Hepatocyte (in vitro differentiated cells): Measurements from ENCODE around the gene ZNF584. TPM values are rescaled to one million over a fixed set of nuclear protein-coding genes. Genes with fewer than 3 reads are reported as not detected.

Experiments
- DNase-seq: peaks from one replicate; pipeline ENCODE4 v3.0.0-alpha.2; 2016; ENCODE audit warnings: low spot score
- H2AFZ ChIP-seq: fragments of 200-600 bp; sonication (generic); 2 replicates; pipeline ENCODE4 v1.6.0; 2016; ENCODE audit warnings: antibody characterized with exemption, mild to moderate bottlenecking
- H3K27ac ChIP-seq: fragments of 200-600 bp; sonication (generic); 2 replicates; pipeline ENCODE4 v1.5.1; 2016; ENCODE audit warnings: mild to moderate bottlenecking
- H3K27me3 ChIP-seq: fragments of 200-600 bp; sonication (generic); 2 replicates; pipeline ENCODE4 v1.6.1; 2016
- H3K36me3 ChIP-seq: fragments of 200-600 bp; sonication (generic); replicated peaks from 2 replicates; pipeline ENCODE4 v1.5.1; 2016; ENCODE audit warnings: low read depth; ENCODE audit not compliant: insufficient read depth
- H3K4me1 ChIP-seq: fragments of 200-600 bp; sonication (generic); 2 replicates; pipeline ENCODE4 v1.5.1; 2016; ENCODE audit warnings: mild to moderate bottlenecking, moderate library complexity; ENCODE audit not compliant: insufficient read depth
- H3K4me2 ChIP-seq: fragments of 200-600 bp; sonication (generic); 2 replicates; pipeline ENCODE4 v1.6.0; 2016
- H3K4me3 ChIP-seq: fragments of 200-600 bp; sonication (generic); 2 replicates; pipeline ENCODE4 v1.5.1; 2016; ENCODE audit warnings: mild to moderate bottlenecking
- H3K79me2 ChIP-seq: fragments of 200-600 bp; sonication (generic); 2 replicates; pipeline ENCODE4 v1.6.0; 2017; ENCODE audit warnings: mild to moderate bottlenecking
- H3K9me2 ChIP-seq: fragments of 200-600 bp; sonication (generic); replicated peaks from 2 replicates; pipeline ENCODE4 v1.6.0; 2017; ENCODE audit warnings: mild to moderate bottlenecking; ENCODE audit not compliant: insufficient read depth
- H3K9me3 ChIP-seq: fragments of 200-600 bp; sonication (generic); 2 replicates; pipeline ENCODE4 v1.5.1; 2016; ENCODE audit warnings: low read depth, mild to moderate bottlenecking
- H4K20me1 ChIP-seq: fragments of 200-600 bp; sonication (generic); 2 replicates; pipeline ENCODE4 v1.6.0; 2016; ENCODE audit warnings: mild to moderate bottlenecking; ENCODE audit not compliant: insufficient read depth, poor library complexity, severe bottlenecking
- CTCF ChIP-seq: fragments of 200-600 bp; sonication (generic); IDR thresholded peaks from 2 replicates; pipeline ENCODE4 v1.5.1; 2016; ENCODE audit warnings: antibody characterized with exemption, mild to moderate bottlenecking; ENCODE audit not compliant: poor library complexity
- EZH2 ChIP-seq: fragments of 200-600 bp; sonication (generic); IDR thresholded peaks from 2 replicates; pipeline ENCODE4 v1.6.1; 2016; ENCODE audit warnings: antibody characterized with exemption, mild to moderate bottlenecking, borderline replicate concordance
- EZH2phosphoT487 ChIP-seq: fragments of 200-600 bp; sonication (generic); IDR thresholded peaks from one replicate; pipeline ENCODE4 v1.6.1; 2018; ENCODE audit warnings: antibody characterized with exemption, mild to moderate bottlenecking, low read depth, moderate library complexity; ENCODE audit not compliant: unreplicated experiment, severe bottlenecking
- WGBS: methylation state at CpG from one replicate; pipeline ENCODE4 v1.1.6; 2016; ENCODE audit warnings: low lambda C conversion rate; ENCODE audit errors: missing lambda C conversion rate; 5-methylcytosine and 5-hydroxymethylcytosine counted together
- polyA plus RNA-seq: library from polyadenylated mRNA; unstranded; fragments of >200 nt; fragmentation: Nextera tagmentation; extraction: Ambion mirVana; gene quantifications from 2 replicates; pipeline ENCODE4 v1.2.1, GENCODE V29; 2016
- total RNA-seq: library from RNA; depleted of rRNA; stranded (reverse); fragments of >200 nt; gene quantifications from 2 replicates; pipeline ENCODE4 v1.2.3, GENCODE V29; 2014

The ZNF584 gene
- total and polyA plus RNA-seq, 2 experiments from 2014 or later: 5.5 to 7.9 TPM

GRCh38 chr19:58381460-58382212, 26.8 kb upstream of the ZNF584 start:
- Histone ChIP-seq H4K20me1 (no peaks in the 10 kb centered on the region), H3K4me1 (peaks cover 25% of the 10 kb centered on the region), H3K9me2 (no peaks in the 10 kb centered on the region), H3K27me3 (no peaks in the 10 kb centered on the region), H3K9me3 (no peaks in the 10 kb centered on the region), H3K36me3 (no peaks in the 10 kb centered on the region), H3K4me2 (peak overlapping the region; percentile 90), H3K79me2 (peaks cover 24% of the 10 kb centered on the region), H2AFZ (peak overlapping the region; percentile 13), H3K4me3 (peak overlapping the region; percentile 63), H3K27ac (peak overlapping the region; percentile 73)
- no peak for DNase-seq
- 60% methylated on average over 16 of the region's 26 CpGs for WGBS
- TF ChIP-seq EZH2phosphoT487 (no peak), CTCF (no peak), EZH2 (no peak)

- Histone ChIP-seq H2AFZ (no peak overlapping the region), H3K4me2 (no peak overlapping the region), H3K27ac (no peak overlapping the region), H3K9me2 (no peaks in the 10 kb centered on the region), H3K4me3 (no peak overlapping the region), H3K9me3 (no peaks in the 10 kb centered on the region), H3K36me3 (no peaks in the 10 kb centered on the region), H3K4me1 (peaks cover 29% of the 10 kb centered on the region), H3K79me2 (peaks cover 33% of the 10 kb centered on the region), H3K27me3 (no peaks in the 10 kb centered on the region), H4K20me1 (no peaks in the 10 kb centered on the region)
- TF ChIP-seq EZH2phosphoT487: no peak
- DNase-seq: no peak
- 92% methylated on average over 6 of the region's 6 CpGs for WGBS
These were observed 25.3 kb upstream of the ZNF584 start for GRCh38 chr19:58382997-58383603.

- H3K4me3 ChIP-seq: no peak overlapping the region
- H2AFZ ChIP-seq: peak overlapping the region; percentile 59
- H3K27ac ChIP-seq: peak overlapping the region; percentile 99
These were observed 23.0 kb upstream of the ZNF584 start for GRCh38 chr19:58385313-58385890.

More at GRCh38 chr19:58385313-58385890, 23.0 kb upstream of the ZNF584 start:
- Histone ChIP-seq H3K27me3 (no peaks in the 10 kb centered on the region), H3K36me3 (no peaks in the 10 kb centered on the region), H3K9me2 (no peaks in the 10 kb centered on the region), H3K4me2 (peak overlapping the region; percentile 86), H3K4me1 (peaks cover 24% of the 10 kb centered on the region), H4K20me1 (no peaks in the 10 kb centered on the region), H3K9me3 (no peaks in the 10 kb centered on the region), H3K79me2 (peaks cover 48% of the 10 kb centered on the region)
- 91% methylated on average over 9 of the region's 9 CpGs for WGBS
- DNase-seq: no peak
- no peak for TF ChIP-seq EZH2
- no peak for TF ChIP-seq CTCF
- TF ChIP-seq EZH2phosphoT487: no peak
